C4-2B (cell line): ENCODE data around the gene ALKBH1.
"Not testable (repeated sequence)": the region's sequence is repeated elsewhere in the genome, so short reads cannot be mapped to it uniquely, and the experiment has no call there.

Source experiments
- H3K27ac ChIP-seq: fragments of 450-650 bp; 2 replicates; pipeline ENCODE4 v1.5.1; 2017
- CTCF ChIP-seq: fragments of 450-650 bp; conservative IDR thresholded peaks from 2 replicates; pipeline ENCODE4 v1.5.1; 2017; ENCODE audit warnings: mild to moderate bottlenecking
- ZFX ChIP-seq: fragments of 450-650 bp; IDR thresholded peaks from 2 replicates; pipeline ENCODE4 v1.6.1; 2017

Gene ALKBH1

GRCh38 chr14:77707724-77708408 is at the start of gene ALKBH1, which contains the start of gene SLIRP:
ALKBH1 (minus strand) TSS chr14:77708023; CDS start chr14:77708004, 19 bp downstream.
SLIRP (plus strand) TSS chr14:77708103; CDS start chr14:77708112, 9 bp downstream.
- peak within 1 kb of the TSS; percentile 84 for H3K27ac ChIP-seq
- 0 out of 2 replicates have a peak, but pooled peaks have one; percentile 3 for TF ChIP-seq CTCF
- TF ChIP-seq ZFX: peak; percentile 28; the same call in 1 of the 2 replicates

- no peak overlapping the region for H3K27ac ChIP-seq
- TF ChIP-seq CTCF (no peak), ZFX (no peak)
Measured at GRCh38 chr14:77752799-77753516, 45.1 kb upstream of the ALKBH1 start.

GRCh38 chr14:77752266-77752665 is 44.4 kb upstream of the ALKBH1 start:
- no peak overlapping the region for H3K27ac ChIP-seq
- TF ChIP-seq ZFX (no peak), CTCF (no peak)

GRCh38 chr14:77747425-77747824 is 39.6 kb upstream of the ALKBH1 start:
- H3K27ac ChIP-seq: not testable (repeated sequence)

- TF ChIP-seq ZFX: no peak
- no peak for TF ChIP-seq CTCF
- no peak overlapping the region for H3K27ac ChIP-seq
Measured at GRCh38 chr14:77746064-77746702, 38.4 kb upstream of the ALKBH1 start.

- no peak overlapping the region for H3K27ac ChIP-seq
- no peak for TF ChIP-seq CTCF
- TF ChIP-seq ZFX: no peak
Measured at GRCh38 chr14:77741438-77741837, 33.6 kb upstream of the ALKBH1 start.

GRCh38 chr14:77738559-77739250 is 30.9 kb upstream of the ALKBH1 start:
- TF ChIP-seq ZFX (no peak), CTCF (no peak)
- H3K27ac ChIP-seq: no peak overlapping the region
